HG03095 (cell line): Measurements from ENCODE around the gene SH3TC2.

Experiments
- ATAC-seq: cut with Tn5 transposase; IDR thresholded peaks from one replicate; pipeline ENCODE4 v1.9.1; 2021; ENCODE audit warnings: moderate library complexity; ENCODE audit not compliant: unreplicated experiment

Gene SH3TC2

GRCh38 chr5:149061341-149061740, 1.5 kb downstream of the SH3TC2 start:
- no peak for ATAC-seq

- no peak for ATAC-seq
These were observed 2.5 kb downstream of the SH3TC2 start for GRCh38 chr5:149060325-149060724.

GRCh38 chr5:149056616-149057165, 6.2 kb downstream of the SH3TC2 start:
- no peak for ATAC-seq

GRCh38 chr5:149054416-149054815, 8.4 kb downstream of the SH3TC2 start:
- no peak for ATAC-seq

- ATAC-seq = no peak
These were observed 9.7 kb downstream of the SH3TC2 start for GRCh38 chr5:149053072-149053695.

GRCh38 chr5:149049371-149049781, 13.5 kb downstream of the SH3TC2 start:
- ATAC-seq = no peak

- no peak for ATAC-seq
These were observed 14.1 kb downstream of the SH3TC2 start for GRCh38 chr5:149048811-149049210.

GRCh38 chr5:149047462-149047861, 15.4 kb downstream of the SH3TC2 start:
- no peak for ATAC-seq

- ATAC-seq = no peak
These were observed 16.5 kb downstream of the SH3TC2 start for GRCh38 chr5:149046196-149046829.

- no peak for ATAC-seq
These were observed 17.8 kb downstream of the SH3TC2 start for GRCh38 chr5:149045089-149045460.

- no peak for ATAC-seq
These were observed 18.3 kb downstream of the SH3TC2 start for GRCh38 chr5:149044453-149045088.

- no peak for ATAC-seq
These were observed 19.2 kb downstream of the SH3TC2 start for GRCh38 chr5:149043641-149044040.

GRCh38 chr5:149042865-149043264, 20.0 kb downstream of the SH3TC2 start:
- no peak for ATAC-seq

- no peak for ATAC-seq
These were observed 21.6 kb downstream of the SH3TC2 start for GRCh38 chr5:149041242-149041641.

- no peak for ATAC-seq
These were observed 22.4 kb downstream of the SH3TC2 start for GRCh38 chr5:149040421-149040820.

- no peak for ATAC-seq
These were observed 23.4 kb downstream of the SH3TC2 start for GRCh38 chr5:149039506-149039905.

- ATAC-seq = no peak
These were observed 24.4 kb downstream of the SH3TC2 start for GRCh38 chr5:149038336-149039080.

- ATAC-seq = no peak
These were observed 25.0 kb downstream of the SH3TC2 start for GRCh38 chr5:149037817-149038216.

GRCh38 chr5:149036970-149037369, 25.9 kb downstream of the SH3TC2 start:
- ATAC-seq = no peak

GRCh38 chr5:149036168-149036567, 26.7 kb downstream of the SH3TC2 start:
- no peak for ATAC-seq

- ATAC-seq = peak; percentile 79
These were observed 27.5 kb downstream of the SH3TC2 start for GRCh38 chr5:149035372-149035790.
